Measurements from ENCODE around the gene ZBED5. TPM values are rescaled to one million over a fixed set of nuclear protein-coding genes. Genes with fewer than 3 reads are reported as not detected.

The ZBED5 gene
- total RNA-seq (10 to 100 TPM; 27.8 to 69.4 (median 56.9) TPM), polyA plus RNA-seq (10 to 100 TPM; 33.8 to 42.2 TPM)
- long read RNA-seq, donor 1, transcript ZBED5-201 (3 exons, 2,512 nt) = major isoform, 22 of 35 reads
- long read RNA-seq, donor 1, partial matches to known transcripts = 1 of 35 reads
- long read RNA-seq, donor 1, other reads (novel, unspliced or antisense) = 7 of 35 reads
- long read RNA-seq, donor 2, transcript ZBED5-201 (3 exons, 2,512 nt) = major isoform, 8 of 10 reads
- long read RNA-seq, donor 2, partial matches to known transcripts = 0 of 10 reads
- long read RNA-seq, donor 2, other reads (novel, unspliced or antisense) = 0 of 10 reads
- long read RNA-seq, donor 3, transcript ZBED5-201 (3 exons, 2,512 nt) = major isoform, 15 of 32 reads
- long read RNA-seq, donor 3, partial matches to known transcripts = 1 of 32 reads
- long read RNA-seq, donor 3, other reads (novel, unspliced or antisense) = 12 of 32 reads

- H3K27me3 ChIP-seq = no peaks in the 10 kb centered on the region
- H3K27ac ChIP-seq = peak within 1 kb of the TSS; percentile 89 to 98
- H3K36me3 ChIP-seq = no peaks in the 10 kb centered on the region
- DNase-seq = peak; percentile 96 to 98 (median 97)
- peak within 1 kb of the TSS; percentile 74 for H3K4me3 ChIP-seq
- TF ChIP-seq EP300 (IDR thresholded peaks at IDR 0.05) (peak; percentile 27), CTCF (IDR thresholded peaks at IDR 0.05) (peak in 2 of 3 donors; percentile 43 to 53), POLR2A (IDR thresholded peaks at IDR 0.05) (peak; percentile 95)
- 0% methylated on average over 54 to 59 of the region's 59 CpGs for WGBS, 3 donors
- peaks cover 1% of the 10 kb centered on the region for H3K4me1 ChIP-seq (ENCODE audit: insufficient read depth)
- intact Hi-C loops (cut with DNase I) = loop anchor here in 3 of 4 donors (2.0 to 10.0 kb wide), 2 partner anchors 49 to 53 kb away; partner anchors contain the start of gene EIF4G2 (in 3 of the 3)
- no peaks in the 10 kb centered on the region for H3K9me3 ChIP-seq
Measured at GRCh38 chr11:10857709-10858438, at the start of gene ZBED5. ZBED5 (minus strand) TSS chr11:10858053; CDS start chr11:10854945, 3,108 bp downstream.

GRCh38 chr11:10906521-10906920, 48.7 kb upstream of the ZBED5 start:
- Histone ChIP-seq H3K4me1 (ENCODE audit: insufficient read depth) (no peaks in the 10 kb centered on the region), H3K27ac (no peak overlapping the region), H3K4me3 (no peak overlapping the region), H3K36me3 (no peaks in the 10 kb centered on the region), H3K9me3 (no peaks in the 10 kb centered on the region), H3K27me3 (no peaks in the 10 kb centered on the region)
- no peak for TF ChIP-seq POLR2A (IDR thresholded peaks at IDR 0.05)
- no peak for TF ChIP-seq EP300 (IDR thresholded peaks at IDR 0.05)
- TF ChIP-seq CTCF (IDR thresholded peaks at IDR 0.05) = no peak
- 56 to 64% (median 58%) methylated on average over 2 of the region's 2 CpGs for WGBS, 3 donors
- no peak for DNase-seq
- intact Hi-C loops (cut with DNase I) = no loop called here

GRCh38 chr11:10902301-10903063, 44.6 kb upstream of the ZBED5 start:
- H3K27ac ChIP-seq = no peak overlapping the region
- no peaks in the 10 kb centered on the region for H3K9me3 ChIP-seq
- WGBS, 3 donors = 89 to 94% (median 91%) methylated on average over 9 of the region's 9 CpGs
- H3K4me1 ChIP-seq (ENCODE audit: insufficient read depth) = peaks cover 11% of the 10 kb centered on the region
- H3K4me3 ChIP-seq = no peak overlapping the region
- DNase-seq = no peak
- no peaks in the 10 kb centered on the region for H3K36me3 ChIP-seq
- TF ChIP-seq EP300 (IDR thresholded peaks at IDR 0.05) (no peak), CTCF (IDR thresholded peaks at IDR 0.05) (no peak), POLR2A (IDR thresholded peaks at IDR 0.05) (no peak)
- intact Hi-C loops (cut with DNase I) = no loop called here
- H3K27me3 ChIP-seq = no peaks in the 10 kb centered on the region

Data from ovary (tissue), 10 donors.